Psoas muscle (tissue), 8 donors: ENCODE results near the gene VIPR2. TPM values are rescaled to one million over a fixed set of nuclear protein-coding genes. Genes with fewer than 3 reads are reported as not detected.

Experiments used
- ATAC-seq, 4 donors: fragments of 200-7000 bp; cut with Tn5 transposase; one replicate each; pipeline ENCODE4 v1.9.1; 2020; ENCODE audit warnings: moderate library complexity in 3 of 4, mild to moderate bottlenecking in 2 of 4
- DNase-seq, 2 donors: peaks; one replicate each; pipeline ENCODE4 v3.0.0-alpha.2; 2020
- H3K27ac ChIP-seq: fragments of 200-600 bp; one replicate; pipeline ENCODE4 v1.8.0; 2022
- H3K27me3 ChIP-seq, 3 donors: fragments of 200-600 bp in 1 of 3; one replicate each; pipeline versions ENCODE4 v1.6.1 to v1.8.0; 2013 to 2022; ENCODE audit warnings: low read length in 2 of 3, mild to moderate bottlenecking in 2 of 3, moderate library complexity in 1 of 3; ENCODE audit not compliant: insufficient read depth in 3 of 3
- H3K36me3 ChIP-seq, 2 donors: fragments of 200-600 bp in 1 of 2; one replicate each; pipeline versions ENCODE4 v1.6.1 to v1.8.0; 2013 to 2022; ENCODE audit warnings: low read depth in 1 of 2, mild to moderate bottlenecking in 1 of 2, moderate library complexity in 1 of 2; ENCODE audit not compliant: insufficient read depth in 1 of 2
- H3K4me1 ChIP-seq: fragments of 200-600 bp; one replicate; pipeline ENCODE4 v1.8.0; 2022
- H3K4me3 ChIP-seq: fragments of 200-600 bp; one replicate; pipeline ENCODE4 v1.8.0; 2022; ENCODE audit warnings: mild to moderate bottlenecking
- H3K9me3 ChIP-seq: fragments of 200-600 bp; one replicate; pipeline ENCODE4 v1.8.0; 2022
- CTCF ChIP-seq: fragments of 200-600 bp; IDR thresholded peaks from one replicate; pipeline ENCODE4 v1.8.0; 2022; ENCODE audit warnings: antibody characterized with exemption
- WGBS, 3 donors: extraction: QIAGEN DNeasy Blood & Tissue Kit; methylation state at CpG; one replicate each; pipeline versions ENCODE4 v1.1.6 to v1.1.7; 2013; 5-methylcytosine and 5-hydroxymethylcytosine counted together
- intact Hi-C, 2 donors: fragments of 100-400 bp; cut with DNase I; formaldehyde crosslinking; loops; one replicate each; pipeline versions ENCODE4 v1.11.0 to v1.14.2; 2022
- polyA plus RNA-seq, 3 donors: library from polyadenylated mRNA; stranded (reverse); fragments of 200-250 nt; gene quantifications; one replicate each; pipeline ENCODE4 v1.2.3, GENCODE V29; 2013
- total RNA-seq, 4 donors: library from RNA; stranded (reverse); fragmentation: NEBNext Ultra II Directional in 2 of 4; extraction: Animal tissue kit (Norgen Biotek cat#: 25700) in 2 of 4; gene quantifications; one replicate each; pipeline versions ENCODE4 v1.2.1 to v1.2.4, GENCODE V29; 2021 to 2023
- donor health status: healthy with polysubstance abuse.
- donor health status: DM: no; HTN: no; CAD: no; lungs with moderate emphysema.
- donor health status: Bipolar disorder and iron deficiency.
- donor health status: healthy.
- donor health status: DM: yes; HTN: yes; CAD: no.
- donor health status: DM: no; HTN: no; CAD: no.
- donor health status: DM: no; HTN: no; CAD: no.
- donor health status: DM: yes; HTN: yes; CAD: no.

The VIPR2 gene
- total and polyA plus RNA-seq, 7 donors: 0.60 to 3.6 (median 2.4) TPM

- Histone ChIP-seq H3K9me3 (no peaks in the 10 kb centered on the region), H3K36me3 (no peaks in the 10 kb centered on the region), H3K27me3 (no peaks in the 10 kb centered on the region), H3K27ac (no peak overlapping the region), H3K4me3 (no peak overlapping the region), H3K4me1 (peaks cover 3% of the 10 kb centered on the region)
- TF ChIP-seq CTCF: no peak
- no peak for DNase-seq
- 84 to 89% (median 87%) methylated on average over 8 of the region's 8 CpGs for WGBS, 3 donors
- intact Hi-C loops: no loop called here
- ATAC-seq: no peak
Measured at GRCh38 chr7:159130820-159131219, 13.8 kb downstream of the VIPR2 start.

GRCh38 chr7:159130199-159130775 lies 14.4 kb downstream of the VIPR2 start:
- no peak overlapping the region for H3K4me3 ChIP-seq
- H3K9me3 ChIP-seq: no peaks in the 10 kb centered on the region
- intact Hi-C loops: no loop called here
- H3K4me1 ChIP-seq: peaks cover 3% of the 10 kb centered on the region
- 91 to 95% (median 93%) methylated on average over 9 of the region's 9 CpGs for WGBS, 3 donors
- no peaks in the 10 kb centered on the region for H3K36me3 ChIP-seq
- DNase-seq: peak in 1 of 2 donors; percentile 10
- no peak for ATAC-seq
- no peaks in the 10 kb centered on the region for H3K27me3 ChIP-seq
- no peak overlapping the region for H3K27ac ChIP-seq
- TF ChIP-seq CTCF: no peak

- ATAC-seq: no peak
- H3K9me3 ChIP-seq: no peaks in the 10 kb centered on the region
- H3K4me3 ChIP-seq: no peak overlapping the region
- H3K36me3 ChIP-seq: no peaks in the 10 kb centered on the region
- no peaks in the 10 kb centered on the region for H3K27me3 ChIP-seq
- H3K27ac ChIP-seq: no peak overlapping the region
- no peak for TF ChIP-seq CTCF
- DNase-seq: no peak
- intact Hi-C loops: loop anchor here in 1 of 2 donors (5.0 kb wide), 1 partner anchor 71 kb away; no protein-coding TSS in a partner anchor
- no peaks in the 10 kb centered on the region for H3K4me1 ChIP-seq
- 92 to 95% (median 93%) methylated on average over 10 of the region's 10 CpGs for WGBS, 3 donors
Measured at GRCh38 chr7:159128767-159129166, 15.9 kb downstream of the VIPR2 start.

- H3K9me3 ChIP-seq: no peaks in the 10 kb centered on the region
- no peak for TF ChIP-seq CTCF
- no peak overlapping the region for H3K4me3 ChIP-seq
- intact Hi-C loops: loop anchor here in 1 of 2 donors (5.0 kb wide), 1 partner anchor 71 kb away; no protein-coding TSS in a partner anchor
- no peaks in the 10 kb centered on the region for H3K27me3 ChIP-seq
- H3K36me3 ChIP-seq: no peaks in the 10 kb centered on the region
- ATAC-seq (no peak), DNase-seq (no peak)
- WGBS, 3 donors: 91 to 95% (median 92%) methylated on average over 16 of the region's 16 CpGs
- H3K27ac ChIP-seq: no peak overlapping the region
- H3K4me1 ChIP-seq: no peaks in the 10 kb centered on the region
Measured at GRCh38 chr7:159127691-159128642, 16.7 kb downstream of the VIPR2 start.
